CMK (cell line): ENCODE data around the gene ATP4B.

ENCODE experiments used
- DNase-seq: peaks from one replicate; pipeline ENCODE4 v3.0.0-alpha.2; 2010; ENCODE audit warnings: low read depth

The ATP4B gene

GRCh38 chr13:113642563-113642962, 15.4 kb downstream of the ATP4B start:
- no peak for DNase-seq

- DNase-seq: no peak
Measured at GRCh38 chr13:113641426-113641825, 16.6 kb downstream of the ATP4B start.

- no peak for DNase-seq
Measured at GRCh38 chr13:113639616-113640262, 18.3 kb downstream of the ATP4B start.

GRCh38 chr13:113638806-113639205, 19.2 kb downstream of the ATP4B start:
- no peak for DNase-seq

- DNase-seq: no peak
Measured at GRCh38 chr13:113638173-113638746, 19.7 kb downstream of the ATP4B start.

GRCh38 chr13:113637262-113638160, 20.5 kb downstream of the ATP4B start:
- DNase-seq: no peak

- no peak for DNase-seq
Measured at GRCh38 chr13:113636266-113636963, 21.6 kb downstream of the ATP4B start.

GRCh38 chr13:113635709-113636108, 22.3 kb downstream of the ATP4B start:
- no peak for DNase-seq

GRCh38 chr13:113635048-113635420, 23.0 kb downstream of the ATP4B start:
- no peak for DNase-seq

GRCh38 chr13:113634279-113635047, 23.5 kb downstream of the ATP4B start:
- DNase-seq: no peak

- no peak for DNase-seq
Measured at GRCh38 chr13:113633485-113633873, 24.5 kb downstream of the ATP4B start.

- no peak for DNase-seq
Measured at GRCh38 chr13:113632706-113633484, 25.1 kb downstream of the ATP4B start.

- DNase-seq: no peak
Measured at GRCh38 chr13:113631341-113632095, 26.5 kb downstream of the ATP4B start.

GRCh38 chr13:113630804-113631203, 27.2 kb downstream of the ATP4B start:
- DNase-seq: no peak

GRCh38 chr13:113630296-113630695, 27.7 kb downstream of the ATP4B start:
- no peak for DNase-seq

GRCh38 chr13:113629866-113630265, 28.1 kb downstream of the ATP4B start:
- no peak for DNase-seq

- no peak for DNase-seq
Measured at GRCh38 chr13:113628291-113629270, 29.4 kb downstream of the ATP4B start.

GRCh38 chr13:113627136-113627535, 30.9 kb downstream of the ATP4B start:
- DNase-seq: no peak
